HG02943 (cell line): Measurements from ENCODE around the gene SYTL3.

Experiments
- ATAC-seq: cut with Tn5 transposase; IDR thresholded peaks from one replicate; pipeline ENCODE4 v1.9.1; 2021; ENCODE audit warnings: mild to moderate bottlenecking, low read depth, moderate library complexity; ENCODE audit not compliant: unreplicated experiment

The SYTL3 gene

GRCh38 chr6:158808442-158808833 is 158.6 kb downstream of the SYTL3 start:
- no peak for ATAC-seq

GRCh38 chr6:158808941-158809678 is 159.3 kb downstream of the SYTL3 start:
- peak; percentile 54 for ATAC-seq

- ATAC-seq: no peak
Observed at GRCh38 chr6:158810155-158811095, 160.6 kb downstream of the SYTL3 start.

GRCh38 chr6:158812611-158813010 is 162.8 kb downstream of the SYTL3 start:
- no peak for ATAC-seq

GRCh38 chr6:158813032-158813431 is 163.2 kb downstream of the SYTL3 start:
- no peak for ATAC-seq
